ENCODE data around the gene TSFM.

The TSFM gene

GRCh38 chr12:57744777-57745484 is 37.7 kb upstream of the TSFM start, which contains the start of gene TSPAN31:
Gene TSPAN31, plus strand, starts transcription at chr12:57745039. Its CDS starts 116 bp downstream, at chr12:57745155.
- Histone ChIP-seq H3K4me2 (ENCODE audit: low read length) (peak within 1 kb of the TSS; percentile 84), H2BK15ac (replicated peaks; ENCODE audit: low read depth) (no peak within 1 kb of the TSS), H3K9ac (ENCODE audit: low read length) (peak within 1 kb of the TSS; percentile 83), H2AK5ac (ENCODE audit: low read length) (no peak within 1 kb of the TSS), H4K5ac (ENCODE audit: low read length) (no peak within 1 kb of the TSS), H4K8ac (ENCODE audit: low read depth, low read length) (peak within 1 kb of the TSS; percentile 93), H3K79me1 (ENCODE audit: low read length) (no peaks in the 10 kb centered on the region), H3K27ac (ENCODE audit: low read depth, low read length) (peak within 1 kb of the TSS; percentile 69), H3K56ac (ENCODE audit: low read length) (peak within 1 kb of the TSS; percentile 94), H2BK5ac (ENCODE audit: low read length) (peak within 1 kb of the TSS; percentile 94), H3K18ac (ENCODE audit: low read length) (peak within 1 kb of the TSS; percentile 94), H3K4me3 (ENCODE audit: low read length) (peak within 1 kb of the TSS; percentile 89), H3K27me3 (ENCODE audit: insufficient read depth, low read length, poor library complexity) (peaks cover 10% of the 10 kb centered on the region), H3K79me2 (ENCODE audit: control insufficient read depth, insufficient read depth, low read length) (no peaks in the 10 kb centered on the region), H3K36me3 (ENCODE audit: control insufficient read depth, insufficient read depth, low read length) (peaks cover 5% of the 10 kb centered on the region), H3K4me1 (ENCODE audit: control insufficient read depth, low read depth, low read length) (no peaks in the 10 kb centered on the region), H3K23ac (ENCODE audit: low read length) (no peak within 1 kb of the TSS), H2BK120ac (ENCODE audit: low read depth, low read length) (no peak within 1 kb of the TSS), H3K4ac (ENCODE audit: low read depth, low read length) (peak within 1 kb of the TSS; percentile 96)
- peak; percentile 98 for DNase-seq
- no CpG with 5 or more reads among the region's 29 CpGs for WGBS (ENCODE audit: extremely low coverage, insufficient coverage, low lambda C conversion rate)

GRCh38 chr12:57745485-57745881 is 37.1 kb upstream of the TSFM start:
- Histone ChIP-seq H3K79me1 (ENCODE audit: low read length) (peaks cover 2% of the 10 kb centered on the region), H3K4ac (ENCODE audit: low read depth, low read length) (no peak overlapping the region), H3K79me2 (ENCODE audit: control insufficient read depth, insufficient read depth, low read length) (peaks cover 3% of the 10 kb centered on the region), H2AK5ac (ENCODE audit: low read length) (no peak overlapping the region), H4K5ac (ENCODE audit: low read length) (no peak overlapping the region), H3K27me3 (ENCODE audit: insufficient read depth, low read length, poor library complexity) (peaks cover 5% of the 10 kb centered on the region), H2BK5ac (ENCODE audit: low read length) (no peak overlapping the region), H2BK120ac (ENCODE audit: low read depth, low read length) (no peak overlapping the region), H3K4me2 (ENCODE audit: low read length) (peak overlapping the region; percentile 84), H3K4me1 (ENCODE audit: control insufficient read depth, low read depth, low read length) (no peaks in the 10 kb centered on the region), H3K23ac (ENCODE audit: low read length) (no peak overlapping the region), H3K56ac (ENCODE audit: low read length) (peak overlapping the region; percentile 94), H3K18ac (ENCODE audit: low read length) (no peak overlapping the region), H2BK15ac (replicated peaks; ENCODE audit: low read depth) (no peak overlapping the region), H4K8ac (ENCODE audit: low read depth, low read length) (no peak overlapping the region), H3K36me3 (ENCODE audit: control insufficient read depth, insufficient read depth, low read length) (peaks cover 5% of the 10 kb centered on the region), H3K27ac (ENCODE audit: low read depth, low read length) (no peak overlapping the region), H3K4me3 (ENCODE audit: low read length) (peak overlapping the region; percentile 89), H3K9ac (ENCODE audit: low read length) (peak overlapping the region; percentile 83)
- DNase-seq: peak; percentile 42
- no CpG with 5 or more reads among the region's 8 CpGs for WGBS (ENCODE audit: extremely low coverage, insufficient coverage, low lambda C conversion rate)

- no peak overlapping the region for H2BK15ac ChIP-seq (replicated peaks; ENCODE audit: low read depth)
- no peak overlapping the region for H4K5ac ChIP-seq (ENCODE audit: low read length)
- no CpG with 5 or more reads among the region's 3 CpGs for WGBS (ENCODE audit: extremely low coverage, insufficient coverage, low lambda C conversion rate)
- H3K56ac ChIP-seq (ENCODE audit: low read length): no peak overlapping the region
- H3K79me2 ChIP-seq (ENCODE audit: control insufficient read depth, insufficient read depth, low read length): peaks cover 8% of the 10 kb centered on the region
- H3K9ac ChIP-seq (ENCODE audit: low read length): no peak overlapping the region
- no peak overlapping the region for H3K4ac ChIP-seq (ENCODE audit: low read depth, low read length)
- H3K4me2 ChIP-seq (ENCODE audit: low read length): no peak overlapping the region
- H2BK120ac ChIP-seq (ENCODE audit: low read depth, low read length): no peak overlapping the region
- no peak overlapping the region for H4K8ac ChIP-seq (ENCODE audit: low read depth, low read length)
- no peaks in the 10 kb centered on the region for H3K27me3 ChIP-seq (ENCODE audit: insufficient read depth, low read length, poor library complexity)
- no peak overlapping the region for H3K27ac ChIP-seq (ENCODE audit: low read depth, low read length)
- peaks cover 4% of the 10 kb centered on the region for H3K4me1 ChIP-seq (ENCODE audit: control insufficient read depth, low read depth, low read length)
- H3K23ac ChIP-seq (ENCODE audit: low read length): no peak overlapping the region
- peaks cover 8% of the 10 kb centered on the region for H3K79me1 ChIP-seq (ENCODE audit: low read length)
- H3K4me3 ChIP-seq (ENCODE audit: low read length): no peak overlapping the region
- no peak for DNase-seq
- H3K18ac ChIP-seq (ENCODE audit: low read length): no peak overlapping the region
- no peak overlapping the region for H2AK5ac ChIP-seq (ENCODE audit: low read length)
- no peak overlapping the region for H2BK5ac ChIP-seq (ENCODE audit: low read length)
- H3K36me3 ChIP-seq (ENCODE audit: control insufficient read depth, insufficient read depth, low read length): peaks cover 5% of the 10 kb centered on the region
Measured at GRCh38 chr12:57746025-57746424, 36.6 kb upstream of the TSFM start.

GRCh38 chr12:57749061-57749460 is 33.5 kb upstream of the TSFM start:
- Histone ChIP-seq H3K23ac (ENCODE audit: low read length) (no peak overlapping the region), H3K4ac (ENCODE audit: low read depth, low read length) (no peak overlapping the region), H3K9ac (ENCODE audit: low read length) (no peak overlapping the region), H3K4me2 (ENCODE audit: low read length) (no peak overlapping the region), H3K79me2 (ENCODE audit: control insufficient read depth, insufficient read depth, low read length) (peaks cover 18% of the 10 kb centered on the region), H3K56ac (ENCODE audit: low read length) (no peak overlapping the region), H2BK15ac (replicated peaks; ENCODE audit: low read depth) (no peak overlapping the region), H4K8ac (ENCODE audit: low read depth, low read length) (no peak overlapping the region), H4K5ac (ENCODE audit: low read length) (no peak overlapping the region), H3K18ac (ENCODE audit: low read length) (no peak overlapping the region), H3K36me3 (ENCODE audit: control insufficient read depth, insufficient read depth, low read length) (peaks cover 5% of the 10 kb centered on the region), H3K27me3 (ENCODE audit: insufficient read depth, low read length, poor library complexity) (peaks cover 3% of the 10 kb centered on the region), H3K4me1 (ENCODE audit: control insufficient read depth, low read depth, low read length) (peaks cover 9% of the 10 kb centered on the region), H2BK120ac (ENCODE audit: low read depth, low read length) (no peak overlapping the region), H3K4me3 (ENCODE audit: low read length) (no peak overlapping the region), H2AK5ac (ENCODE audit: low read length) (no peak overlapping the region), H3K27ac (ENCODE audit: low read depth, low read length) (no peak overlapping the region), H2BK5ac (ENCODE audit: low read length) (no peak overlapping the region), H3K79me1 (ENCODE audit: low read length) (peaks cover 10% of the 10 kb centered on the region)
- DNase-seq: no peak
- no CpG with 5 or more reads among the region's 5 CpGs for WGBS (ENCODE audit: extremely low coverage, insufficient coverage, low lambda C conversion rate)

GRCh38 chr12:57750561-57751431 is 31.8 kb upstream of the TSFM start:
- Histone ChIP-seq H3K36me3 (ENCODE audit: control insufficient read depth, insufficient read depth, low read length) (peaks cover 5% of the 10 kb centered on the region), H3K23ac (ENCODE audit: low read length) (no peak overlapping the region), H3K79me2 (ENCODE audit: control insufficient read depth, insufficient read depth, low read length) (peaks cover 18% of the 10 kb centered on the region), H3K27ac (ENCODE audit: low read depth, low read length) (no peak overlapping the region), H2AK5ac (ENCODE audit: low read length) (no peak overlapping the region), H2BK120ac (ENCODE audit: low read depth, low read length) (no peak overlapping the region), H3K4me3 (ENCODE audit: low read length) (peak overlapping the region; percentile 94), H3K4me2 (ENCODE audit: low read length) (peak overlapping the region; percentile 90), H3K56ac (ENCODE audit: low read length) (peak overlapping the region; percentile 90), H3K4ac (ENCODE audit: low read depth, low read length) (no peak overlapping the region), H3K18ac (ENCODE audit: low read length) (no peak overlapping the region), H3K4me1 (ENCODE audit: control insufficient read depth, low read depth, low read length) (peaks cover 9% of the 10 kb centered on the region), H2BK15ac (replicated peaks; ENCODE audit: low read depth) (no peak overlapping the region), H3K9ac (ENCODE audit: low read length) (peak overlapping the region; percentile 96), H4K5ac (ENCODE audit: low read length) (peak overlapping the region; percentile 12), H3K79me1 (ENCODE audit: low read length) (peaks cover 10% of the 10 kb centered on the region), H3K27me3 (ENCODE audit: insufficient read depth, low read length, poor library complexity) (peaks cover 8% of the 10 kb centered on the region), H4K8ac (ENCODE audit: low read depth, low read length) (no peak overlapping the region), H2BK5ac (ENCODE audit: low read length) (no peak overlapping the region)
- no CpG with 5 or more reads among the region's 15 CpGs for WGBS (ENCODE audit: extremely low coverage, insufficient coverage, low lambda C conversion rate)
- no peak for DNase-seq
